ENCODE measurements around the gene KLC1.

DNA sequence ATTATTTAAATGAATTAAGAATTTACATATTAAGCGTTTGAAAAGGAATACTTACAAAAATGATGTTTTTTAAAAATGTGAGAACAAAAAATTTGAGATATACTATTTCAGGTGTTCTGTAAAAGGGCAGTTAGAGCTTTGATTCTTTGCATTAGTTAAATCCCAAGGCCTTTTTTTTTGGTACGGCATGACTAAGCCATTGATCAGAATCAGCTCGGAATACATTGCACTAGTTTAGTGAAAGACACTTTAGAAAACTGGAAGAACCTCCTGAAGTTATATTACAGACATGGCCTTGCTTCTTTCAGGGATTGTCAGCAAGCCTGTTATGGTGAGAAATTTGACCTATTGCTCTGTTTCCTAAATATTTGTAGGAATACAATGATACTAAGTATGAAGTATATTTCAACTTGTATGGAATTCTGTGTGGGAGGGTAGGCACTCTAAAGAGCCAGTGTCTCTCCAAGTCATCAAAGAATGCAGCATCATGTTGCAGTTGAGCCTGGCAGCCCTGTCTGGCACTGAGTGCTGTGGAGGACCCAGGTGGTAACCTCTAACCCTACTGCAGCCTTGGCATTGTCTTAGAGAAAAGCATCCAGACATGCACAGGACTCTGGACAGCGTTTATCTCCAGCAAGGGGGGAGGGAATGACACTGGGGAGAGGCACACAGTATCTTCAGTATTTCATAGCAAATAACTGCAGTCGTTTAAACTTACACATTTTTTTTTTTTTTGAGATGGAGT, 1.5 kb downstream of the KLC1 start:
- TF ChIP-seq EZH2 (IDR thresholded peaks at IDR 0.05) (no peak), POLR2A (IDR thresholded peaks at IDR 0.05; ENCODE audit: borderline replicate concordance, extremely low read depth, insufficient read depth, insufficient read length) (no peak), MAX (IDR thresholded peaks at IDR 0.05) (no peak), SP1 (IDR thresholded peaks at IDR 0.05; ENCODE audit: low read depth) (no peak)
- TF ChIP-seq, protein P1, sequence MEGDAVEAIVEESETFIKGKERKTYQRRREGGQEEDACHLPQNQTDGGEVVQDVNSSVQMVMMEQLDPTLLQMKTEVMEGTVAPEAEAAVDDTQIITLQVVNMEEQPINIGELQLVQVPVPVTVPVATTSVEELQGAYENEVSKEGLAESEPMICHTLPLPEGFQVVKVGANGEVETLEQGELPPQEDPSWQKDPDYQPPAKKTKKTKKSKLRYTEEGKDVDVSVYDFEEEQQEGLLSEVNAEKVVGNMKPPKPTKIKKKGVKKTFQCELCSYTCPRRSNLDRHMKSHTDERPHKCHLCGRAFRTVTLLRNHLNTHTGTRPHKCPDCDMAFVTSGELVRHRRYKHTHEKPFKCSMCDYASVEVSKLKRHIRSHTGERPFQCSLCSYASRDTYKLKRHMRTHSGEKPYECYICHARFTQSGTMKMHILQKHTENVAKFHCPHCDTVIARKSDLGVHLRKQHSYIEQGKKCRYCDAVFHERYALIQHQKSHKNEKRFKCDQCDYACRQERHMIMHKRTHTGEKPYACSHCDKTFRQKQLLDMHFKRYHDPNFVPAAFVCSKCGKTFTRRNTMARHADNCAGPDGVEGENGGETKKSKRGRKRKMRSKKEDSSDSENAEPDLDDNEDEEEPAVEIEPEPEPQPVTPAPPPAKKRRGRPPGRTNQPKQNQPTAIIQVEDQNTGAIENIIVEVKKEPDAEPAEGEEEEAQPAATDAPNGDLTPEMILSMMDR (IDR thresholded peaks at IDR 0.05 in 2 of 3, conservative IDR thresholded peaks at IDR 0.05 in 1 of 3; ENCODE audit: borderline replicate concordance in 1 of 3, insufficient read depth in 1 of 3, low read depth in 2 of 3, low read length in 2 of 3) = no peak

All from HCT116 (cell line).